Measurements from ENCODE around the gene GLYATL1B. TPM values are rescaled to one million over a fixed set of nuclear protein-coding genes. Genes with fewer than 3 reads are reported as not detected.
A peak's percentile ranks its signal among the peaks of the same experiment; 100 is the strongest.

GLYATL1B gene
- total and polyA plus RNA-seq, 10 of the 15 experiments (the other 5 are each of a cell fraction or from before 2014, with no cell fraction given) = 0.10 to 1.7 (median 0.24) TPM; not detected in 4

- TF ChIP-seq, protein P1, sequence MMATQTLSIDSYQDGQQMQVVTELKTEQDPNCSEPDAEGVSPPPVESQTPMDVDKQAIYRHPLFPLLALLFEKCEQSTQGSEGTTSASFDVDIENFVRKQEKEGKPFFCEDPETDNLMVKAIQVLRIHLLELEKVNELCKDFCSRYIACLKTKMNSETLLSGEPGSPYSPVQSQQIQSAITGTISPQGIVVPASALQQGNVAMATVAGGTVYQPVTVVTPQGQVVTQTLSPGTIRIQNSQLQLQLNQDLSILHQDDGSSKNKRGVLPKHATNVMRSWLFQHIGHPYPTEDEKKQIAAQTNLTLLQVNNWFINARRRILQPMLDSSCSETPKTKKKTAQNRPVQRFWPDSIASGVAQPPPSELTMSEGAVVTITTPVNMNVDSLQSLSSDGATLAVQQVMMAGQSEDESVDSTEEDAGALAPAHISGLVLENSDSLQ (IDR thresholded peaks at IDR 0.05) = peak; percentile 16; the same call in 1 of the 2 replicates
- no peak; a peak in 2 of 4 replicates for TF ChIP-seq IKZF2 (IDR thresholded peaks at IDR 0.05)
These were observed 9.1 kb upstream of the GLYATL1B start (continued) for GRCh38 chr11:59076876-59077571.

- Histone ChIP-seq H3K4me3 (0 out of 2 replicates have a peak overlapping the region, but pooled peaks have one; percentile 35), H3K36me3 (ENCODE audit: control insufficient read depth in 2 of 2, insufficient read depth in 2 of 2, low read length in 1 of 2) (no peaks in the 10 kb centered on the region), H3K9me3 (replicated peaks; ENCODE audit: control insufficient read depth, insufficient read depth, low read length) (no peaks in the 10 kb centered on the region; the same call in 2 of the 3 replicates), H3K4me2 (ENCODE audit: control insufficient read depth, insufficient read depth) (peak overlapping the region; percentile 34; the same call in 1 of the 2 replicates), H3K4me1 (ENCODE audit: control insufficient read depth, insufficient read depth, low read length) (peaks cover 27% of the 10 kb centered on the region), H4K20me1 (ENCODE audit: control insufficient read depth, insufficient read depth) (no peaks in the 10 kb centered on the region), H3K27me3 (replicated peaks in 1 of 2; ENCODE audit: control insufficient read depth in 2 of 2, insufficient read depth in 2 of 2, low read length in 1 of 2) (no peaks in the 10 kb centered on the region), H3K9ac (ENCODE audit: control insufficient read depth, insufficient read depth, low read length) (no peak overlapping the region), H3K27ac (ENCODE audit: control insufficient read depth, insufficient read depth) (peak overlapping the region; percentile 45; the same call in 1 of the 2 replicates), H3K79me2 (ENCODE audit: control insufficient read depth, insufficient read depth, low read length) (no peaks in the 10 kb centered on the region), H2AFZ (ENCODE audit: control insufficient read depth, low read depth, low read length) (peak overlapping the region; percentile 30; the same call in 1 of the 2 replicates)
- intact Hi-C loops (cut with micrococcal nuclease; ENCODE audit: unreplicated experiment) = no loop called here
- WGBS (ENCODE audit: insufficient coverage, insufficient replicate concordance, low lambda C conversion rate, missing lambda C conversion rate) = 0% methylated on average over 2 of the region's 2 CpGs
- POLR2A ChIA-PET = no interaction called here
- CTCF ChIA-PET = interaction anchor here (1.2 to 3.6 kb wide), 4 partner anchors 18 to 80 kb away, joined by 4 to 15 read pairs (median 10); no protein-coding TSS in a partner anchor
- no TSS peak for BruUV-seq (replicated peaks)
- peak; percentile 47 for ATAC-seq
- in situ Hi-C loops (cut with MboI) = no loop called here
- no peak for DNase-seq (ENCODE audit: low read depth, low spot score)
- RAD21 ChIA-PET (ENCODE audit: unreplicated experiment) = interaction anchor here (2.0 kb wide), 1 partner anchor 57 kb away, joined by 6 read pairs; no protein-coding TSS in a partner anchor
- SMC1A ChIA-PET (ENCODE audit: uncharacterized antibody, unreplicated experiment) = interaction anchor here (0.7 to 3.4 kb wide), 5 partner anchors 13 to 80 kb away, joined by 3 to 9 read pairs (median 3); no protein-coding TSS in a partner anchor
- FAIRE-seq = no peak
- no peak for TF ChIP-seq ZBED1 (IDR thresholded peaks at IDR 0.05; ENCODE audit: borderline replicate concordance)
- TF ChIP-seq ASH2L (IDR thresholded peaks at IDR 0.05; ENCODE audit: borderline replicate concordance, low read depth) = no peak
- no peak for TF ChIP-seq BCL11A (IDR thresholded peaks at IDR 0.05; ENCODE audit: low read depth, low read length)
- TF ChIP-seq, protein P1 (IDR thresholded peaks at IDR 0.05) = no peak
- peak; percentile 71 for TF ChIP-seq RUNX3 (IDR thresholded peaks at IDR 0.05; ENCODE audit: low read length)
- no peak for TF ChIP-seq JUND (IDR thresholded peaks at IDR 0.05; ENCODE audit: low read depth, low read length)
- no peak for TF ChIP-seq MEF2B (IDR thresholded peaks at IDR 0.05; ENCODE audit: partially characterized antibody, poor library complexity, severe bottlenecking)
- TF ChIP-seq CREB1 (IDR thresholded peaks at IDR 0.05; ENCODE audit: low read depth) = peak; percentile 58
- TF ChIP-seq IKZF2 (IDR thresholded peaks at IDR 0.05) = 0 out of 4 replicates have a peak, but pooled peaks of 1 of the 2 experiments have one; percentile 16
- no peak for TF ChIP-seq SREBF1 (IDR thresholded peaks at IDR 0.05; ENCODE audit: low read length)
- no peak for TF ChIP-seq EZH2 (IDR thresholded peaks at IDR 0.05; ENCODE audit: borderline replicate concordance, control insufficient read depth, low read depth, low read length)
- TF ChIP-seq RAD21 (IDR thresholded peaks at IDR 0.05; ENCODE audit: insufficient read depth, low read depth, low read length) = no peak
- no peak for TF ChIP-seq TCF7 (IDR thresholded peaks at IDR 0.05; ENCODE audit: borderline replicate concordance)
- no peak for TF ChIP-seq ZNF384 (IDR thresholded peaks at IDR 0.05; ENCODE audit: borderline replicate concordance, low read depth, low read length)
- TF ChIP-seq, protein P2, sequence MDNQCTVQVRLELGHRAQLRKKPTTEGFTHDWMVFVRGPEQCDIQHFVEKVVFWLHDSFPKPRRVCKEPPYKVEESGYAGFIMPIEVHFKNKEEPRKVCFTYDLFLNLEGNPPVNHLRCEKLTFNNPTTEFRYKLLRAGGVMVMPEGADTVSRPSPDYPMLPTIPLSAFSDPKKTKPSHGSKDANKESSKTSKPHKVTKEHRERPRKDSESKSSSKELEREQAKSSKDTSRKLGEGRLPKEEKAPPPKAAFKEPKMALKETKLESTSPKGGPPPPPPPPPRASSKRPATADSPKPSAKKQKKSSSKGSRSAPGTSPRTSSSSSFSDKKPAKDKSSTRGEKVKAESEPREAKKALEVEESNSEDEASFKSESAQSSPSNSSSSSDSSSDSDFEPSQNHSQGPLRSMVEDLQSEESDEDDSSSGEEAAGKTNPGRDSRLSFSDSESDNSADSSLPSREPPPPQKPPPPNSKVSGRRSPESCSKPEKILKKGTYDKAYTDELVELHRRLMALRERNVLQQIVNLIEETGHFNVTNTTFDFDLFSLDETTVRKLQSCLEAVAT (IDR thresholded peaks at IDR 0.05) = no peak
- TF ChIP-seq CHD1 (IDR thresholded peaks at IDR 0.05; ENCODE audit: low read depth, low read length) = no peak
- no peak for TF ChIP-seq LARP7 (IDR thresholded peaks at IDR 0.05)
- TF ChIP-seq NR2F1 (conservative IDR thresholded peaks at IDR 0.05) = no peak
- no peak for TF ChIP-seq RAD51 (IDR thresholded peaks at IDR 0.05)
- no peak for TF ChIP-seq RELA (IDR thresholded peaks at IDR 0.05; ENCODE audit: borderline replicate concordance, partially characterized antibody)
These were observed 7.7 kb upstream of the GLYATL1B start for GRCh38 chr11:59078435-59078834.

All from GM12878 (cell line).